IgD-negative memory B cell (primary cell): Measurements from ENCODE around the gene ATP6AP2. TPM values are rescaled to one million over a fixed set of nuclear protein-coding genes. Genes with fewer than 3 reads are reported as not detected.
"Not testable (repeated sequence)": the region's sequence is repeated elsewhere in the genome, so short reads cannot be mapped to it uniquely, and the experiment has no call there.

Experiments
- H3K27ac Mint-ChIP-seq, 3 donors: one replicate each; pipeline ENCODE4 v1.8.0; 2020 to 2022; ENCODE audit warnings: mild to moderate bottlenecking in 3 of 3, mixed read lengths in 3 of 3, moderate library complexity in 1 of 3
- H3K27me3 Mint-ChIP-seq: one replicate; pipeline ENCODE4 v1.8.0; 2021; ENCODE audit warnings: mixed read lengths
- H3K36me3 Mint-ChIP-seq: one replicate; pipeline ENCODE4 v1.8.0; 2020; ENCODE audit warnings: mild to moderate bottlenecking, mixed read lengths
- H3K4me1 Mint-ChIP-seq, 3 donors: one replicate each; pipeline ENCODE4 v1.8.0; 2020 to 2022; ENCODE audit warnings: mixed read lengths in 3 of 3, mild to moderate bottlenecking in 1 of 3
- H3K4me3 Mint-ChIP-seq, 4 donors: one replicate each; pipeline ENCODE4 v1.8.0; 2020 to 2022; ENCODE audit warnings: mild to moderate bottlenecking in 4 of 4, mixed read lengths in 4 of 4, moderate library complexity in 3 of 4
- H3K9me3 Mint-ChIP-seq, 3 donors: one replicate each; pipeline ENCODE4 v1.8.0; 2020 to 2021; ENCODE audit warnings: mixed read lengths in 3 of 3, mild to moderate bottlenecking in 1 of 3
- polyA plus RNA-seq: library from polyadenylated mRNA; unstranded; fragments of 300-500 nt; fragmentation: Illumina TruSeq; gene quantifications from one replicate; pipeline ENCODE4 v1.2.3, GENCODE V29; 2021

The ATP6AP2 gene
- polyA plus RNA-seq, 1 donor from 2014 or later = 118 TPM

GRCh38 chrX:40563784-40564183, 17.0 kb upstream of the ATP6AP2 start:
- H3K27me3 Mint-ChIP-seq = peaks cover 3% of the 10 kb centered on the region
- H3K9me3 Mint-ChIP-seq = no peaks in the 10 kb centered on the region
- H3K4me3 Mint-ChIP-seq = no peak overlapping the region
- no peak overlapping the region for H3K27ac Mint-ChIP-seq
- no peaks in the 10 kb centered on the region for H3K36me3 Mint-ChIP-seq
- peaks cover 0 to 2% (median 0%) of the 10 kb centered on the region in 3 donors for H3K4me1 Mint-ChIP-seq

GRCh38 chrX:40564447-40564846, 16.3 kb upstream of the ATP6AP2 start:
- H3K27ac Mint-ChIP-seq = no peak overlapping the region
- no peaks in the 10 kb centered on the region for H3K9me3 Mint-ChIP-seq
- H3K27me3 Mint-ChIP-seq = peaks cover 3% of the 10 kb centered on the region
- H3K4me3 Mint-ChIP-seq = peak overlapping the region in 1 of 4 donors; percentile 67
- no peaks in the 10 kb centered on the region for H3K36me3 Mint-ChIP-seq
- H3K4me1 Mint-ChIP-seq = peaks cover 0 to 2% (median 0%) of the 10 kb centered on the region in 3 donors

GRCh38 chrX:40570346-40571093, 10.2 kb upstream of the ATP6AP2 start:
- H3K4me1 Mint-ChIP-seq = peaks cover 9 to 17% (median 13%) of the 10 kb centered on the region in 3 donors
- peak overlapping the region in 2 of 3 donors; percentile 50 to 71 for H3K27ac Mint-ChIP-seq
- no peaks in the 10 kb centered on the region for H3K9me3 Mint-ChIP-seq
- peak overlapping the region; percentile 57 to 94 (median 88) for H3K4me3 Mint-ChIP-seq
- peaks cover 3% of the 10 kb centered on the region for H3K27me3 Mint-ChIP-seq
- no peaks in the 10 kb centered on the region for H3K36me3 Mint-ChIP-seq

- not testable (repeated sequence) for H3K9me3 Mint-ChIP-seq, H3K36me3 Mint-ChIP-seq, H3K27me3 Mint-ChIP-seq
- H3K27ac Mint-ChIP-seq = peak overlapping the region in 2 of 3 donors; percentile 50 to 71
- H3K4me3 Mint-ChIP-seq = peak overlapping the region; percentile 57 to 94 (median 88)
- peaks cover 9 to 17% (median 13%) of the 10 kb centered on the region in 3 donors for H3K4me1 Mint-ChIP-seq
Observed at GRCh38 chrX:40571164-40571563, 9.6 kb upstream of the ATP6AP2 start.

GRCh38 chrX:40571600-40571999, 9.2 kb upstream of the ATP6AP2 start:
- Mint-ChIP-seq H3K4me3 (peak overlapping the region in 2 of 4 donors; percentile 63 to 82), H3K9me3 (no peaks in the 10 kb centered on the region), H3K36me3 (no peaks in the 10 kb centered on the region), H3K4me1 (peaks cover 9 to 17% (median 13%) of the 10 kb centered on the region in 3 donors), H3K27ac (no peak overlapping the region), H3K27me3 (peaks cover 3% of the 10 kb centered on the region)

GRCh38 chrX:40573763-40574162, 7.0 kb upstream of the ATP6AP2 start:
- no peaks in the 10 kb centered on the region for H3K9me3 Mint-ChIP-seq
- no peaks in the 10 kb centered on the region for H3K36me3 Mint-ChIP-seq
- peak overlapping the region in 1 of 4 donors; percentile 31 for H3K4me3 Mint-ChIP-seq
- H3K27me3 Mint-ChIP-seq = peaks cover 9% of the 10 kb centered on the region
- H3K4me1 Mint-ChIP-seq = peaks cover 9 to 17% (median 13%) of the 10 kb centered on the region in 3 donors
- no peak overlapping the region for H3K27ac Mint-ChIP-seq

GRCh38 chrX:40575411-40575810, 5.4 kb upstream of the ATP6AP2 start:
- Mint-ChIP-seq H3K27me3 (peaks cover 13% of the 10 kb centered on the region), H3K4me1 (peaks cover 10 to 15% (median 12%) of the 10 kb centered on the region in 3 donors)
- H3K36me3 Mint-ChIP-seq, H3K27ac Mint-ChIP-seq, H3K4me3 Mint-ChIP-seq, H3K9me3 Mint-ChIP-seq: not testable (repeated sequence)

- Mint-ChIP-seq H3K9me3 (no peaks in the 10 kb centered on the region), H3K4me3 (no peak overlapping the region), H3K27me3 (peaks cover 12% of the 10 kb centered on the region), H3K27ac (peak overlapping the region in 1 of 3 donors; percentile 4), H3K36me3 (no peaks in the 10 kb centered on the region), H3K4me1 (peaks cover 4 to 8% (median 7%) of the 10 kb centered on the region in 3 donors)
Observed at GRCh38 chrX:40576291-40576690, 4.5 kb upstream of the ATP6AP2 start.

GRCh38 chrX:40578039-40578695, 2.6 kb upstream of the ATP6AP2 start:
- Mint-ChIP-seq H3K27me3 (peaks cover 19% of the 10 kb centered on the region), H3K4me3 (no peak overlapping the region), H3K9me3 (no peaks in the 10 kb centered on the region), H3K36me3 (no peaks in the 10 kb centered on the region), H3K27ac (no peak overlapping the region), H3K4me1 (peaks cover 4 to 14% (median 11%) of the 10 kb centered on the region in 3 donors)

GRCh38 chrX:40579141-40579540, 1.6 kb upstream of the ATP6AP2 start:
- Mint-ChIP-seq H3K4me1 (peaks cover 9 to 11% (median 9%) of the 10 kb centered on the region in 3 donors), H3K27me3 (peaks cover 19% of the 10 kb centered on the region), H3K4me3 (no peak overlapping the region), H3K36me3 (peaks cover 1% of the 10 kb centered on the region), H3K27ac (peak overlapping the region in 1 of 3 donors; percentile 23), H3K9me3 (no peaks in the 10 kb centered on the region)

GRCh38 chrX:40579900-40580536, 752 bp upstream of the ATP6AP2 start:
- Mint-ChIP-seq H3K9me3 (no peaks in the 10 kb centered on the region), H3K27ac (peak overlapping the region; percentile 85 to 96 (median 86)), H3K27me3 (peaks cover 19% of the 10 kb centered on the region), H3K36me3 (peaks cover 1% of the 10 kb centered on the region), H3K4me3 (peak overlapping the region; percentile 90 to 96 (median 92)), H3K4me1 (peaks cover 9 to 11% (median 9%) of the 10 kb centered on the region in 3 donors)

GRCh38 chrX:40581336-40581920, 658 bp downstream of the ATP6AP2 start:
- Mint-ChIP-seq H3K9me3 (no peaks in the 10 kb centered on the region), H3K27ac (peak overlapping the region in 1 of 3 donors; percentile 69), H3K27me3 (peaks cover 24% of the 10 kb centered on the region), H3K4me3 (peak overlapping the region; percentile 83 to 91 (median 90)), H3K36me3 (peaks cover 1% of the 10 kb centered on the region), H3K4me1 (peaks cover 9 to 11% (median 10%) of the 10 kb centered on the region in 3 donors)

- not testable (repeated sequence) for H3K36me3 Mint-ChIP-seq, H3K9me3 Mint-ChIP-seq
- Mint-ChIP-seq H3K4me1 (peaks cover 9 to 11% (median 10%) of the 10 kb centered on the region in 3 donors), H3K27ac (peak overlapping the region in 1 of 3 donors; percentile 11), H3K27me3 (peaks cover 24% of the 10 kb centered on the region), H3K4me3 (peak overlapping the region in 1 of 4 donors; percentile 49)
Observed at GRCh38 chrX:40582178-40582577, 1.4 kb downstream of the ATP6AP2 start.

- Mint-ChIP-seq H3K27me3 (peaks cover 22% of the 10 kb centered on the region), H3K36me3 (peaks cover 1% of the 10 kb centered on the region), H3K27ac (no peak overlapping the region), H3K9me3 (no peaks in the 10 kb centered on the region), H3K4me3 (peak overlapping the region in 2 of 4 donors; percentile 49 to 78), H3K4me1 (peaks cover 9 to 11% (median 10%) of the 10 kb centered on the region in 3 donors)
Observed at GRCh38 chrX:40582811-40583210, 2.0 kb downstream of the ATP6AP2 start.

GRCh38 chrX:40587623-40588022, 6.9 kb downstream of the ATP6AP2 start:
- H3K36me3 Mint-ChIP-seq, H3K4me3 Mint-ChIP-seq, H3K27me3 Mint-ChIP-seq, H3K9me3 Mint-ChIP-seq, H3K4me1 Mint-ChIP-seq, H3K27ac Mint-ChIP-seq: not testable (repeated sequence)
